Astrocyte (in vitro differentiated cells and primary cell): ENCODE data around the gene ZNF764. TPM values are rescaled to one million over a fixed set of nuclear protein-coding genes. Genes with fewer than 3 reads are reported as not detected.

ENCODE experiments used
- DNase-seq: peaks from one replicate; pipeline ENCODE4 v3.0.0-alpha.2; 2010; ENCODE audit warnings: low read depth
- FAIRE-seq: peaks from 2 replicates; lab custom pipeline; 2011; peaks lifted over from hg19 to GRCh38; lab: Jason Lieb, UNC
- H2AFZ ChIP-seq: 2 replicates; pipeline ENCODE4 v1.6.0; 2012; ENCODE audit warnings: low read depth, low read length, inconsistent platforms
- H3K27ac ChIP-seq: 2 replicates; pipeline ENCODE4 v1.5.1; 2011; ENCODE audit warnings: low read depth, low read length, inconsistent platforms
- H3K27me3 ChIP-seq: 2 replicates; pipeline ENCODE4 v1.6.0; 2011; ENCODE audit warnings: low read length, inconsistent platforms; ENCODE audit not compliant: insufficient read depth
- H3K36me3 ChIP-seq: 2 replicates; pipeline ENCODE4 v1.5.1; 2011; ENCODE audit warnings: low read length, inconsistent platforms; ENCODE audit not compliant: insufficient read depth
- H3K4me1 ChIP-seq: 2 replicates; pipeline ENCODE4 v1.5.1; 2011; ENCODE audit warnings: low read length, inconsistent platforms; ENCODE audit not compliant: insufficient read depth
- H3K4me2 ChIP-seq: 2 replicates; pipeline ENCODE4 v1.6.0; 2012; ENCODE audit warnings: low read length, inconsistent platforms
- H3K4me3 ChIP-seq: 2 replicates; pipeline ENCODE4 v1.5.1; 2011; ENCODE audit warnings: low read depth, mild to moderate bottlenecking, low read length, inconsistent platforms; ENCODE audit not compliant: insufficient read depth
- H3K79me2 ChIP-seq: 2 replicates; pipeline ENCODE4 v1.6.0; 2012; ENCODE audit warnings: mild to moderate bottlenecking, low read length, inconsistent platforms; ENCODE audit not compliant: insufficient read depth
- H3K9ac ChIP-seq: 2 replicates; pipeline ENCODE4 v1.6.0; 2012; ENCODE audit warnings: mild to moderate bottlenecking, low read length, inconsistent platforms
- H3K9me3 ChIP-seq: 2 replicates; pipeline ENCODE4 v1.5.1; 2012; ENCODE audit warnings: low read depth, mild to moderate bottlenecking, low read length, inconsistent platforms; ENCODE audit not compliant: insufficient read depth
- H4K20me1 ChIP-seq: 2 replicates; pipeline ENCODE4 v1.6.0; 2012; ENCODE audit warnings: low read length, inconsistent platforms; ENCODE audit not compliant: insufficient read depth
- H3K27ac Mint-ChIP-seq: one replicate; pipeline ENCODE4 v1.8.0; 2021; ENCODE audit warnings: mild to moderate bottlenecking, mixed read lengths; ENCODE audit not compliant: unreplicated experiment
- H3K27me3 Mint-ChIP-seq: one replicate; pipeline ENCODE4 v1.8.0; 2021; ENCODE audit warnings: low read depth, mixed read lengths; ENCODE audit not compliant: unreplicated experiment
- H3K36me3 Mint-ChIP-seq: one replicate; pipeline ENCODE4 v1.8.0; 2021; ENCODE audit warnings: low read depth, mixed read lengths; ENCODE audit not compliant: unreplicated experiment
- H3K4me1 Mint-ChIP-seq: one replicate; pipeline ENCODE4 v1.8.0; 2021; ENCODE audit warnings: low read depth, mixed read lengths; ENCODE audit not compliant: unreplicated experiment
- H3K4me3 Mint-ChIP-seq: one replicate; pipeline ENCODE4 v1.8.0; 2021; ENCODE audit warnings: mild to moderate bottlenecking, moderate library complexity, mixed read lengths; ENCODE audit not compliant: unreplicated experiment
- H3K9me3 Mint-ChIP-seq: one replicate; pipeline ENCODE4 v1.8.0; 2021; ENCODE audit warnings: mild to moderate bottlenecking, mixed read lengths; ENCODE audit not compliant: unreplicated experiment
- EZH2 ChIP-seq: IDR thresholded peaks from 2 replicates; pipeline ENCODE4 v1.6.1; 2012; ENCODE audit warnings: mild to moderate bottlenecking, low read length, inconsistent platforms; ENCODE audit not compliant: insufficient read depth
- total RNA-seq: library from RNA; stranded (reverse); gene quantifications from 2 replicates; pipeline ENCODE4 v1.2.1, GENCODE V29; 2021
- TF ChIP-seq, protein P1 (sequence below): IDR thresholded peaks from 2 replicates; pipeline ENCODE4 v1.5.1; 2011; ENCODE audit warnings: low read depth, mild to moderate bottlenecking, inconsistent platforms, low read length, moderate library complexity; ENCODE audit not compliant: insufficient read depth

ZNF764 gene
- total RNA-seq, 1 donor from 2014 or later, result 8.5 TPM

DNA sequence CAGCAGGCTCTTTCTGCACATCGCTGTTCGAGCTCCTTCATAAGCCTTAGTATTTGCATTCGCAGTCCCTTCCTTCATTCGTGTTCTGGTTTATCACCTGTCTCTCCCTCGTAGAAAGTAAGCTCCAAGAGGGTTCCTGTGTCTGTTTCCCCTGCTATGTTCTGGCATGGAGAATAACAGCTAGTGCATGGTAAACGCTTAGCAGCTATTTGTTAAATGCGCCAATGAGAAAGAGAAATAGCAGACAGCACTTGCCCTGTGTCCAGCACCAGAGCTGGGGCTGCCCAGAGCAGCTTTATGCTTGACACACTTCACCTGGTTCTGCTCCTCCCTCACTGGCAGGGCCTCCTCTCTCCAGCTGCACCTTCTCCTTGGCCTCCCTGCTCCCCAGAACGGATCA is 7.8 kb upstream of the ZNF764 start:
- Histone ChIP-seq H3K9me3 (no peaks in the 10 kb centered on the region), H3K9ac (no peak overlapping the region), H4K20me1 (no peaks in the 10 kb centered on the region), H3K36me3 (no peaks in the 10 kb centered on the region), H3K4me3 (no peak overlapping the region), H3K79me2 (no peaks in the 10 kb centered on the region), H3K4me2 (no peak overlapping the region), H3K27ac (no peak overlapping the region), H3K27me3 (no peaks in the 10 kb centered on the region), H3K4me1 (peaks cover 3% of the 10 kb centered on the region), H2AFZ (no peak overlapping the region)
- peaks cover 18% of the 10 kb centered on the region for H3K27me3 Mint-ChIP-seq
- TF ChIP-seq, protein P1, sequence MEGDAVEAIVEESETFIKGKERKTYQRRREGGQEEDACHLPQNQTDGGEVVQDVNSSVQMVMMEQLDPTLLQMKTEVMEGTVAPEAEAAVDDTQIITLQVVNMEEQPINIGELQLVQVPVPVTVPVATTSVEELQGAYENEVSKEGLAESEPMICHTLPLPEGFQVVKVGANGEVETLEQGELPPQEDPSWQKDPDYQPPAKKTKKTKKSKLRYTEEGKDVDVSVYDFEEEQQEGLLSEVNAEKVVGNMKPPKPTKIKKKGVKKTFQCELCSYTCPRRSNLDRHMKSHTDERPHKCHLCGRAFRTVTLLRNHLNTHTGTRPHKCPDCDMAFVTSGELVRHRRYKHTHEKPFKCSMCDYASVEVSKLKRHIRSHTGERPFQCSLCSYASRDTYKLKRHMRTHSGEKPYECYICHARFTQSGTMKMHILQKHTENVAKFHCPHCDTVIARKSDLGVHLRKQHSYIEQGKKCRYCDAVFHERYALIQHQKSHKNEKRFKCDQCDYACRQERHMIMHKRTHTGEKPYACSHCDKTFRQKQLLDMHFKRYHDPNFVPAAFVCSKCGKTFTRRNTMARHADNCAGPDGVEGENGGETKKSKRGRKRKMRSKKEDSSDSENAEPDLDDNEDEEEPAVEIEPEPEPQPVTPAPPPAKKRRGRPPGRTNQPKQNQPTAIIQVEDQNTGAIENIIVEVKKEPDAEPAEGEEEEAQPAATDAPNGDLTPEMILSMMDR, result no peak
- no peak for TF ChIP-seq EZH2
- peak overlapping the region; percentile 54 for H3K4me3 Mint-ChIP-seq
- H3K36me3 Mint-ChIP-seq, result no peaks in the 10 kb centered on the region
- H3K27ac Mint-ChIP-seq, result no peak overlapping the region
- no peaks in the 10 kb centered on the region for H3K4me1 Mint-ChIP-seq
- H3K9me3 Mint-ChIP-seq, result no peaks in the 10 kb centered on the region
- DNase-seq, result no peak
- FAIRE-seq, result no peak

DNA sequence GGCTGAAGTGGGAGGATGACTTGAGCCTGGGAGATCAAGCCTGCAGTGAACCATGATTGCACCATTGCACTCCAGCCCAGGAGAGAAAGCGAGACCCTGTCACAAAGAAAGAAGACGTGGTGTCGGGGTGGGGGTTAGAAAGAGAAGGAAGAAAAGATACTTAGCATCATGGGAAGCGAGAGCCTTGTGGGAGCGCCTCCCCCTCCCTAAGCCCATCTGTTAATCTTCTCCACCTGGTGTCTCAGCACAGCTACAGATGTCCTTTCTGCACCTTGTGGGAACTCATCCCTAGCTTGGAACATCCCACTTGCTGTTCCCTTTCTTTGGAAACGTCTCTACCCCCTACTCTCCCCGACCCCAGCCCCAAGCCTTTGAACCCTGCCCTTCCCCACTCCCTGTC is 7.4 kb upstream of the ZNF764 start:
- DNase-seq (no peak), FAIRE-seq (no peak)
- Histone ChIP-seq H3K4me1 (no peaks in the 10 kb centered on the region), H3K27ac (no peak overlapping the region), H3K27me3 (no peaks in the 10 kb centered on the region), H3K36me3 (no peaks in the 10 kb centered on the region), H4K20me1 (no peaks in the 10 kb centered on the region), H3K9me3 (no peaks in the 10 kb centered on the region), H2AFZ (no peak overlapping the region), H3K9ac (no peak overlapping the region), H3K4me3 (no peak overlapping the region), H3K4me2 (no peak overlapping the region), H3K79me2 (no peaks in the 10 kb centered on the region)
- Mint-ChIP-seq H3K9me3 (no peaks in the 10 kb centered on the region), H3K27ac (no peak overlapping the region), H3K4me3 (no peak overlapping the region), H3K27me3 (peaks cover 18% of the 10 kb centered on the region), H3K4me1 (no peaks in the 10 kb centered on the region), H3K36me3 (no peaks in the 10 kb centered on the region)
- no peak for TF ChIP-seq EZH2
- TF ChIP-seq, protein P1, result no peak

DNA sequence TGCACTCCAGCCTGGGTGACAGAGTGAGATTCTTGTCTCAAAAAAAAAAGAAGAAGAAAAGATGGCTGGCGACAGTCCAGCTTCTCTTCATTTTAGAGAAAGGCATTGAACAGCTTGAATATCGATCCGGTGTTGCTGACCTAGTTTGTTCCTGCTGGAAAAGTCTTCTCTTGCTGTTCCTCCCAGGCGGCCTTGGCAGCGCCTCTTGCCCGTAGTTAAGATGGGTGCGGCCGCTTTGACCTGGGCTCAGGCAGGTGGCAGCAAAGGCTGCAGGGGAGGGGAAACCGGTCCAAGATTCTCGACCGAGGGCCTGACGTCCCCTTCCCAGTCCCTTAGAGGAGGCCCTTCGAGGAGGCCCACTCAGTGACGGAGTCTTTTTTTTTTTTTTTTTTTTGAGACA is 3.8 kb upstream of the ZNF764 start:
- no peaks in the 10 kb centered on the region for H3K4me1 Mint-ChIP-seq
- H3K36me3 Mint-ChIP-seq, result no peaks in the 10 kb centered on the region

More for the DNA sequence above, 3.8 kb upstream of the ZNF764 start:
- Histone ChIP-seq H3K79me2 (peaks cover 10% of the 10 kb centered on the region), H3K4me3 (no peak overlapping the region), H3K27me3 (no peaks in the 10 kb centered on the region), H4K20me1 (no peaks in the 10 kb centered on the region), H3K9ac (no peak overlapping the region), H3K4me1 (peaks cover 6% of the 10 kb centered on the region), H3K9me3 (no peaks in the 10 kb centered on the region), H3K4me2 (no peak overlapping the region), H3K27ac (no peak overlapping the region), H3K36me3 (no peaks in the 10 kb centered on the region), H2AFZ (no peak overlapping the region)
- no peak overlapping the region for H3K4me3 Mint-ChIP-seq
- no peak for TF ChIP-seq EZH2
- TF ChIP-seq, protein P1, result no peak
- H3K27ac Mint-ChIP-seq, result no peak overlapping the region
- FAIRE-seq (no peak), DNase-seq (no peak)
- H3K9me3 Mint-ChIP-seq, result no peaks in the 10 kb centered on the region
- peaks cover 18% of the 10 kb centered on the region for H3K27me3 Mint-ChIP-seq
